Heart left ventricle (tissue), 13 donors: ENCODE data around the gene FSTL4.

Source experiments
- CTCF ChIP-seq, 12 donors: fragments of 200-600 bp; sonication (generic) in 4 of 12; IDR thresholded peaks; one replicate each; pipeline versions ENCODE4 v1.5.0 to v1.8.0; 2018 to 2022; ENCODE audit warnings: antibody characterized with exemption in 12 of 12, mild to moderate bottlenecking in 5 of 12
- POLR2A ChIP-seq, 2 donors: fragments of 450-650 bp; IDR thresholded peaks; one replicate each; pipeline ENCODE4 v1.6.1; 2017; ENCODE audit warnings: antibody characterized with exemption in 2 of 2, mild to moderate bottlenecking in 2 of 2, moderate library complexity in 2 of 2
- donor health status: ischemic (EF 13 %, LVEDD 7.1; RV severe dilation, severe dysfunction).
- donor health status: DM: no; HTN: yes; CAD: no.
- donor health status: DM: no; HTN: no; CAD: no.
- donor health status: ischemic (EF 25% LVEDD 6.9; RV normal size, moderate dysfunction).
- donor health status: ischemic (EF 25% LVEDD 5.7; RV mildly dilated, moderate dysfunction).
- donor health status: ischemic (EF 35%, LVEDD 5.7; RV mildly dilated, moderate dysfunction).
- donor health status: nonischemic (EF 11% LVEDD 7.7; RV severe dilation, severe dysfunction).
- donor health status: DM: yes; HTN: yes; CAD: no.
- donor health status: PGD.
- donor health status: ischemic (EF 29% LVEDD 5.4; RV normal size, mild dysfunction).
- donor health status: nonischemic (EF 23%, LVEDD 6.1; RV moderate dilation, normal function).

- no peak for TF ChIP-seq CTCF (IDR thresholded peaks at IDR 0.05)
- TF ChIP-seq POLR2A (IDR thresholded peaks at IDR 0.05): no peak
Observed at GRCh38 chr5:133393776-133394476, 218.4 kb downstream of the FSTL4 start.
